Measurements from ENCODE around the gene HINT1.
"Not testable (repeated sequence)": the region's sequence is repeated elsewhere in the genome, so short reads cannot be mapped to it uniquely, and the experiment has no call there.

HINT1 gene

GRCh38 chr5:131165119-131165727, at the start of gene HINT1:
Gene HINT1, minus strand, starts transcription at chr5:131165256. Its CDS starts 51 bp downstream, at chr5:131165205.
- DNase-seq (ENCODE audit: low read depth in 2 of 2): peak; percentile 87 to 90

DNA sequence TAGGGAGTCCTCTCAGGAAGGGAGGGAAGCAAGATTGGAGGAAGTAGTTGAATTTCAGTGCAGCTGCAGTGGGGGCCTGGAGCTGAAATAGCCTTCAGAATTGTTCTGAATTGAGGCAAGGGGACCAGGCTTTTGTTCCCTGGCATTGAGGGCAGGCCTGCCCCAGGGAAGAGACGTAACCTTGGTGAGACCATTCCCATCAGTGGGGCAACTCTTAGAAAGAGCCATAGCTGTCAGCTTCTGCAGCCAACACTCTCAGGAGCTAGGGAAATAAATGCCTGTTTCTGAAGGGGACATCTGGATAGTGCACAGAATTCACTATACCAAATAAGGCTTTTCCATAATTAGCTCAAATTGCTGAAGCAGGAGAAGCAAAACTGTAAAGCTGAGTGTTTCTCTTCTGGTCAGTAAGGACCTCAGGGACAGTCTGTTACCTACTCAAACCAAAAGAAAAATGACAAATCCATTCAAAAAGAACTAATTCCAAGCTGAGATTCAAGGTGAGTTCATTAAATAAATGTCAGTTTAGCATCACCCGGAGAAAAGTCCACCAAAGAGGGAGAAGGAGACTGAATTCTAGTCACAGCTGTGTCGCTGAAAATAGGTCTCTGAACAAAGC, 49.7 kb upstream of the HINT1 start:
- no peak for DNase-seq (ENCODE audit: low read depth in 2 of 2)

DNA sequence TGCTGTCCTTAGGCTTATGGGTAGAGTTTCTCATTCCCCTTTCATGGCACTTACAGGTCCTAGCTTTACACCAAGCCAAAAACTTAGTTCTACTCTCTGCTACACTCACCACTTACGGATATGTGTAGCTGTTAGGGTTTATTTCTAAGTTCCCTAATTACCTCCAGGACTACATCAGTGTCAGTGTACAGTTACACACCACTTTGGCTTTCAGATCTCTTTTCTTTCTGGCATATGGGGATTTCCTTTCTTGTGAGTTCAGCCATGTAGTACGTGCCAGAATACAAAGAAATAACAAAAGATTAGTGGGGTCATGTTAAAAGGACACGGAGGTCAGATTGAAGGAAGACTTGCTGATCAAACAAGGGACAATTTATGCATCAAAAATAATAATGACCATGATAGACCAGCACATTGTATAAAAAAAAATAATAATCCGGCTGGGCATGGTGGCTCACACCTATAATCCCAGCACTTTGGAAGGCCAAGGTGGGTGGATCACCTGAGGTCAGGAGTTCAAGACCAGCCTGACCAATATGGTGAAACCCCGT, 47.5 kb upstream of the HINT1 start:
- no peak for DNase-seq (ENCODE audit: low read depth in 2 of 2)

DNA sequence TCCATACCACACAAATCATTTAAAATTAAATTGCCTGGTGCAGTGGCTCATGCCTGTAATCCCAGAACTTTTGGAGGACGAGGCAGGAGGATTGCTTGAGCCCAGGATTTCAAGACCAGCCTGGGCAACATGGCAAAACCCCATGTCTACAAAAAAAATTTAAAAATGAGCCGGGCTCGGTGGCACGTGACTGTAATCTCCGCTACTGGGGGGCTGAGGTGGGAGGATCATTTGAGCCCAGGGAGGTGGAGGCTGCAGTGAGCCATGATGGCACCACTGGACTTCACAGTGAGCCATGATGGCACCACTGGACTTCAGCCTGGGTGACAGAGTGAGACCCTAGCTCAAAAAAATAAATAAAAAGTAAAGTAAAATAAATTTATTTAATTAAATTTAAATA, 46.6 kb upstream of the HINT1 start:
- no peak for DNase-seq (ENCODE audit: low read depth in 2 of 2)

- no peak for DNase-seq (ENCODE audit: low read depth in 2 of 2)
Measured at GRCh38 chr5:131210151-131210510, 45.1 kb upstream of the HINT1 start.

GRCh38 chr5:131209506-131210150, 44.6 kb upstream of the HINT1 start:
- peak in 1 of 2 donors; percentile 33 for DNase-seq (ENCODE audit: low read depth in 2 of 2)

GRCh38 chr5:131209175-131209505, 44.1 kb upstream of the HINT1 start:
- no peak for DNase-seq (ENCODE audit: low read depth in 2 of 2)

DNA sequence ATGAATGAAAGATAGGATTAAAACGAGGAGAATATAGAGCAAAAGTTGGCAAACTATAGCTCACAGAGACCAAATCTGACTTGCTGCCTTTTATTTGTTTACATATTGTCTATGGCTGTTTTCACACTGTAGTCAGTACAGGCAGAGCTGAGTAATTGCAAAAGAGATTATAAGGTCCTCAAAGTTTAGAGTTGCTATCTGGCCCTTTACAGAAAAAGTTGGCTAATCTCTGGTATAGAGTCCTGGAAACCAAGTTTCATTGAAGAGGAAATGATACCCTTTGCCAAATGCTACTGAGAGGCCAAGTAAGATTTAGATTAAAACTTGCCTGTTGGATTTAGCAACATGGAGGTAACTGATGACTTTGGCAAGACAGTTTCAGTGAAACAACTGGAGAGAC, 41.7 kb upstream of the HINT1 start:
- DNase-seq (ENCODE audit: low read depth in 2 of 2): no peak

DNA sequence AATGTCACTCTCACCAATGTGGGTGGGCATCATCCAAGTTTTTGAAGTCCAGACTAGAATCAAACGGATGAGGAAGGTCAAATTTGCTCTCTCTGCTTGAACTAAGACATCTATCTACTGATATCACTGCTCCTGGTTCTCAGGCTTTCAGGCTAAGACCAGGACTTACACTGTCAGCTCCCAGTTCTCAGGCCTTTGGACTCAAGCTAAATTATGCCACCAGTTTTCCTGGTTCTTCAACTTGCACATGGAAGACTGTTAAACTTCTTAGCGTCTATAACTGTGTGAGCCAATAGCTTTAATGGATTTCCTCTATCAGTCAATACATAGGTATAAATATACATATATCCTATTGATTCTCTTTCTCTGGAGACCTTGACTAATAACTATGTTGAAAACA, 41.0 kb upstream of the HINT1 start:
- no peak for DNase-seq (ENCODE audit: low read depth in 2 of 2)

- no peak for DNase-seq (ENCODE audit: low read depth in 2 of 2)
Measured at GRCh38 chr5:131204964-131205363, 39.9 kb upstream of the HINT1 start.

DNA sequence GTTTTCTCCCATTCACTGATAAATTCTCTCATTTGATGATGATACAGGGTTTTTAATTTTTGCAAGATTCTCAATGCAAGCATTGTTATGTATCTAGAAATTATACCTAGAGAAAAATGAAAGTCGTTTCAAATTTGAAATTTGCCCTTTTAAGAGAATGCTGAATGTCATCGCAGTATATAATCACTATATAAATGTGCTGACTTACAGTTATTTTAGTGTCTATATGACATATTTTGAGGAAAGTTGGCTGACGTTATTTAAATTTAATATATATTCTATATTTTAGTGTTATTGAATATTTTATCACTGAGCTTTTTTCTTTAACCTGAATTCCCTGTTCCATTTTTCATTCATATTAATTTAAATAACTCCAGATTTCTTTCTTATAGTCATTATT, 35.5 kb upstream of the HINT1 start:
- no peak for DNase-seq (ENCODE audit: low read depth in 2 of 2)

GRCh38 chr5:131198625-131199024, 33.6 kb upstream of the HINT1 start:
- no peak for DNase-seq (ENCODE audit: low read depth in 2 of 2)

GRCh38 chr5:131196331-131196730, 31.3 kb upstream of the HINT1 start:
- DNase-seq (ENCODE audit: low read depth in 2 of 2): no peak

- DNase-seq (ENCODE audit: low read depth in 2 of 2): no peak
Measured at GRCh38 chr5:131195696-131196095, 30.6 kb upstream of the HINT1 start.

GRCh38 chr5:131194725-131195124, 29.7 kb upstream of the HINT1 start:
- DNase-seq (ENCODE audit: low read depth in 2 of 2): no peak

GRCh38 chr5:131193897-131194296, 28.8 kb upstream of the HINT1 start:
- not testable (repeated sequence) for DNase-seq (ENCODE audit: low read depth in 2 of 2)

GRCh38 chr5:131193106-131193505, 28.1 kb upstream of the HINT1 start:
- no peak for DNase-seq (ENCODE audit: low read depth in 2 of 2)

GRCh38 chr5:131186561-131187256, 21.7 kb upstream of the HINT1 start:
- no peak for DNase-seq (ENCODE audit: low read depth in 2 of 2)

- DNase-seq (ENCODE audit: low read depth in 2 of 2): no peak
Measured at GRCh38 chr5:131185523-131186104, 20.6 kb upstream of the HINT1 start.

- no peak for DNase-seq (ENCODE audit: low read depth in 2 of 2)
Measured at GRCh38 chr5:131182839-131183238, 17.8 kb upstream of the HINT1 start.

DNA sequence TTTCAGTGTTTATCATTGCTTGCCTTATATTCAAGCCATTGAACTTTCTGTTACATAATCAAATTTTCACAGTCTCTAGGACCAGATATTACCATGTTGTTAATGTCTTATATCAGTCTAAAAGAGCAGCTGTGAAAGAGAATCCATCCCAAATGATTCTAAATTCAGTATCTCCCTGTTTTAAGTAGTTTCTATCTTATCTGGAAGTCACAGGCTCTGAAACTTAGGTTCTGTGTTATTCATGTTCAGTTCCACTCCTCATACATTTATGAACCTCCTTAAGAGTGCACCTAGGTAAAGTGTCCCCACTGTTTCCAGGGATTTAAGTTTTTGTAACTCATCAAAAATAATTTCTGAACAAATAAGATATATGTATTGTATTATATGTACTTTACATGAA, 15.4 kb upstream of the HINT1 start:
- DNase-seq (ENCODE audit: low read depth in 2 of 2): no peak

- no peak for DNase-seq (ENCODE audit: low read depth in 2 of 2)
Measured at GRCh38 chr5:131171276-131171810, 6.3 kb upstream of the HINT1 start.

Data from activated CD4-positive, alpha-beta T cell treated with anti-CD3 and anti-CD28 coated beads for 24 hours (primary cell).